Motor neuron (in vitro differentiated cells): Measurements from ENCODE around the gene AVP. TPM values are rescaled to one million over a fixed set of nuclear protein-coding genes. Genes with fewer than 3 reads are reported as not detected.

Source experiments
- total RNA-seq, 8 experiments: library from RNA; unstranded; fragments of 300-600 nt; gene quantifications; 2 replicates each; pipeline versions ENCODE4 v1.2.3 to v1.2.4, GENCODE V29; 2022

The AVP gene
- total RNA-seq, 8 experiments from 2014 or later = 0.22 TPM; not detected in 7

Other genes starting within 250 kb of the AVP start
- 10 to 100 TPM; 24.5 to 49.6 (median 33.7) TPM for gene PCED1A, start 244.1 kb downstream of the AVP start, total RNA-seq
- gene VPS16, start 244.0 kb downstream of the AVP start, total RNA-seq = 10 to 100 TPM; 26.3 to 39.9 (median 33.8) TPM
- gene PTPRA, start 211.2 kb downstream of the AVP start, total RNA-seq = 100 to 1,000 TPM in 1 of 8 experiments, 10 to 100 TPM in 7; 31.8 to 137 (median 58.2) TPM
- gene GNRH2, start 41.1 kb downstream of the AVP start, total RNA-seq = 1 to 10 TPM in 3 of 8 experiments, under 1 TPM in 4, not detected in 1; 0.27 to 1.2 (median 0.96) TPM
- gene MRPS26, start 38.7 kb downstream of the AVP start, total RNA-seq = 10 to 100 TPM; 33.9 to 68.1 (median 54.1) TPM
- not detected for gene OXT, start 13.1 kb downstream of the AVP start, total RNA-seq
- gene FASTKD5, start 75.1 kb upstream of the AVP start, total RNA-seq = 10 to 100 TPM; 10.4 to 25.5 (median 17.8) TPM
- gene UBOX5, start 75.1 kb upstream of the AVP start, total RNA-seq = 1 to 10 TPM; 3.1 to 6.2 (median 4.8) TPM
- 10 to 100 TPM in 5 of 8 experiments, 1 to 10 TPM in 3; 2.6 to 27.8 (median 13.9) TPM for gene LZTS3, start 88.8 kb upstream of the AVP start, total RNA-seq
- gene DDRGK1, start 120.0 kb upstream of the AVP start, total RNA-seq = 10 to 100 TPM; 44.9 to 71.8 (median 53.6) TPM
- 10 to 100 TPM; 27.7 to 84.2 (median 45.5) TPM for gene ITPA, start 124.8 kb upstream of the AVP start, total RNA-seq
- gene SLC4A11, start 154.5 kb upstream of the AVP start, total RNA-seq = 10 to 100 TPM in 3 of 8 experiments, 1 to 10 TPM in 1, under 1 TPM in 4; 0.05 to 19.6 (median 1.3) TPM